GM08714 (cell line): ENCODE data around the gene RBM24.

ENCODE experiments used
- H3K4me3 ChIP-seq: fragments of 200-500 bp; sonication (Bioruptor generic); 2 replicates; pipeline ENCODE4 v1.5.1; 2014; ENCODE audit warnings: mild to moderate bottlenecking, low read length, inconsistent platforms
- ZNF274 ChIP-seq: IDR thresholded peaks from 2 replicates; pipeline ENCODE4 v1.6.1; 2012; ENCODE audit warnings: mild to moderate bottlenecking, low read depth, low read length

RBM24 gene

DNA sequence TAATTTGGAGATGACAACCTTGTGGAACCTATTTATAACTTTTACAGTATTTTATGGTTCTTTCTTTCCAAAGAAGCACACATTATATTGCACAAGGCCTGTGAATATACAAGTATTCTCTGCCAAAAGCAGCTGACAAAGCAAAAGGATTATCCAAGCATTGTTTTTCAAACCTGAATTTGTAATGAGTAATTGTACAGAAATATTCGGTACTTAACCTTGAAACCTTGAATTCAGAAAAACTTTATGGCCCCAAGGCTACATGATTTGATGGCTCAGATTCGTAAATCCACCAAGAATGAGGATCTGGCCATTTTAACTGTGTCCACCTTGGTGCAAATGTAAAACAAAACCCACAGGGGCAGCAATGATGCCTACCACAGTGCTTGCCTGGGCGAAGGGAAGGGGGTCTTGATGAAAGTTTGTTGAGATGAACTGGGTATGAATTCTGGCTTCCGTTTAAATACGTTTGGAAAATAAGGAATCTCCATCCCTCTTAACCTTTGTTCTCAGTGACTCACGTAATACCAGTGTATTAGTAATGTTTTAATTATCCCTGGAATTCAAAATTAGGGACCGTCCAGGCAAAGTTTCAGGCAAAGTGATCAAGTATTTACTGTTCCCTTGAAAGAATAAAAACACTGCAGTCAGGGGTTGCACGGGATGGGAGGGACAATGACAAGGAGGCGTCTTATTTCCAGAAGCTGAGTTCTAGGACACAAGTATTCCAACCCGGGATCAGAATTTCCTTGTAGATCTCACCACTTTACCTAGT lies 2.7 kb upstream of the RBM24 start:
- TF ChIP-seq ZNF274, result no peak
- no peak overlapping the region for H3K4me3 ChIP-seq

DNA sequence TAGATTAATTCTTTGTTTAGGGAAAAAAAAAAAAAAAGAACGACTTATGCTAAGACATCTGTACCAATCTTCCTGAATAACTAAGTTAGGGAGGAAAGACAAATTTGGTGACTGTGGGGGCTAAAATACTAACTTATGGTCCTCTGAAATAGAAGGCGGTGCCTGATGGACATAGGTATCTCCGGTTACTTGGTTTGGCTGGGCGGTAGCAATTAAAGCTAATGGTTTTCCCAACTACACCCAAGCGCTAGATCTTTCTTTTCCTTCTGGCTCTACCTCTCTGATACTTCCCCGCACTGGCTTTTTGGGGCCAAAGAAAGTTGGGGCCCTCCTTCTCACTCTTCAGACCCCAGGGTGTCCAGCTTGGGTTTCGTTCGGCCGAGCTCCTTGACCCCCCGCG lies 1.0 kb upstream of the RBM24 start:
- H3K4me3 ChIP-seq, result no peak overlapping the region
- no peak for TF ChIP-seq ZNF274

DNA sequence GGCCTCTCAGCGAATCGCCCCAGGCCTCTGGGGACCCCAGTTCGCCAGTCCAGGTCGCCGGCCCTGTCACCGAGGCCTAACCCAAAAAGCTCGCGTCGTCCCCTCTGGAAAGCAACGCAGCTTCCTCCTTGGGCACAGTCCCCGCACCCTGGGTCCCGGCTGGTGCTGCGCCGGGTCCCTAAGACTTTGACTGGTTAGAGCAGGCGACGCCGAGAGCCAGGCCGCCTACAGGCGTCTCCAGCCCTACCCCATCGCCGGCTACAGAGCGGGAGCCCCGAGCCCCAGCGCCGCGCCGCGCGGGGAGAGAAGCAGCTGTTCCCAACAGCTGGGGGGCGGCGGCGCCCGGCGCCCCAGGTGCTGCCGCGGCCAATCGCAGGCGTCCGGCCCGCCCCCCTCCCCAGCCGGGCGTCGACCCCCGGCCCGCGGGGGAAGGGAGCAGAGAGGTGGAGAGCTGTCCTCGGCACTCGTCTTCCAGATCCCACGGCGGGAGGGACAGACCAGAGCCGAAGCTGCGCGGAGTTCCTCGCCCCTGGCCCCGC lies 540 bp upstream of the RBM24 start:
- H3K4me3 ChIP-seq, result no peak overlapping the region
- no peak for TF ChIP-seq ZNF274

DNA sequence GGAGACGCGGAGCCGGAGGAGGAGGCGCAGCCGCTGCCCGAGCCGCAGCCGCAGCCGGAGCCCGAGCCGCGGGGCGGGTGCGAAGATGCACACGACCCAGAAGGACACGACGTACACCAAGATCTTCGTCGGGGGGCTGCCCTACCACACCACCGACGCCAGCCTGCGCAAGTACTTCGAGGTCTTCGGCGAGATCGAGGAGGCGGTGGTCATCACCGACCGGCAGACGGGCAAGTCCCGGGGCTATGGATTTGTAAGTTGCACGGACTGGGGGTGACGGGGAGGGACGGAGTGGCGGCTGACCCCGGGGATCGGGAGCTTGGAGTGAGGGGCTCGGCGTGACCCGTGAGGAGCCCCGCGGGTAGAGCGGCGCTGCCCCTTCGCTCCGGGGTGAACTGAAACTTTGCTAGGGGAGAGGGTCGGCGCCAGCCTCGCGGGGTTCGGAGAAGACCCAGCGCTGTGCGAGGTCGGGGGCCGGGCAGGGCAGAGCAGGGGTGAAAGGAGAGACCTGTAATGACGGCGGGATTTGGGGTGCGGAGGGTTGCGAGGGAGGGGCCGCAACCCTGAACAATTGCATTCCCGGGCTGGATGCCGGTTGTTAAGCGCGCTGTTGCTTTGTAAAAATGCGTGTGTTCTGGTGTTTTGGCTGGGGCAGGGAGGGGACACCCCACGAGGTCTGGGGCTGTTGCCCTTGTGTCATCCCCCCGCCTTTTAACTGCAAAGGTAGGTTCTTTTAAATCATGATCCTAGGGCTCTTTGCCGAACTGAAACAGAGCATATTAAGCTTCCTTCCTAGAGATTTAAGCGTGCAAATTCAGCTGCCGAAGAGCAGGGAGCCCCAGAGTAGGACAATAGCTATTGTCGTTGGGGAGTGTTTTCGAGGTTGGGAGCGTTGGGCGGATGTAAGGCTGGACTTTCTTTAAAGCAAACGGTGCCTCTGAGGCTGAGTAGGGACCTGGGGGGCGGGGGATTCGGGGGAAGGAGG lies 628 bp downstream of the RBM24 start:
- TF ChIP-seq ZNF274, result no peak
- H3K4me3 ChIP-seq, result no peak overlapping the region

DNA sequence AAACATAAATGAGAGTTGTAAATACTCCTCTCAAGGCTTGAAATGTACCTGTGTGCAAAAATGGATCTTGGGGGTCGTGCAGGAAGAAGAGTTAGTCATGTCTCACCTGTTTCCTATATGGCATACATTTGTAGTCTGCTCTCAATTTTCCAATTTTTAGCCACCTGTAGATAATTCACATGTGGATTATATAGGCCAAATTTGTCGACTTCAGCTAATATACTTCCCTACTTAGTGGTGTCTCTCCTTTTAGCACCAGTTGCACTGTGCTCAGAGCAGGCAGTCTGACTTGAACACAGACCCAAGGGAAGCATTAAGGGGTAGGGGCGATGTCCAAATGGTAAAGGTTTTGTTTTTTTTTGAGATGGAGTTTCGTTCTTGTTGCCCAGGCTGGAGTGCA lies 1.9 kb downstream of the RBM24 start:
- H3K4me3 ChIP-seq, result no peak overlapping the region
- no peak for TF ChIP-seq ZNF274

DNA sequence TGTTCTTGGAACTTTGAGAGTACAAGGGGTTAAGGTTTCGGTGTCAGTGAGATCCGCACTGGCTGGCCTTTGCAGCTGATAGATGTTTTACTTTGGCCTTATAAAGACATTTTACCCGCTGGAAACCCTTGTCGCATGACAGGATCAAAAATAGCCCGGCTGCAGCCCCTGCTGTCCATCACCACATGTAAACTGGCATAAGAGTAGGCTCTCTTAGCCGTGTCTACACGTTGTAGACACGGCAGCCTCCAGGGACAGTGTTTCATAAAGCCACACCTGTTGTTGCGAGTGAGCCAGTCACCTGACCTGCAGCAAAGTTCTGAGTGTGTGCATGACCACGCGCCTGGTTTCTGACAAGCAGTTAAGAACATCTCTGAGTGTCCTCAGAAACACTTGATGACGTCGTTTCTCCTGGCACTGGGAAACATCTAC lies 8.5 kb downstream of the RBM24 start:
- no peak for TF ChIP-seq ZNF274

DNA sequence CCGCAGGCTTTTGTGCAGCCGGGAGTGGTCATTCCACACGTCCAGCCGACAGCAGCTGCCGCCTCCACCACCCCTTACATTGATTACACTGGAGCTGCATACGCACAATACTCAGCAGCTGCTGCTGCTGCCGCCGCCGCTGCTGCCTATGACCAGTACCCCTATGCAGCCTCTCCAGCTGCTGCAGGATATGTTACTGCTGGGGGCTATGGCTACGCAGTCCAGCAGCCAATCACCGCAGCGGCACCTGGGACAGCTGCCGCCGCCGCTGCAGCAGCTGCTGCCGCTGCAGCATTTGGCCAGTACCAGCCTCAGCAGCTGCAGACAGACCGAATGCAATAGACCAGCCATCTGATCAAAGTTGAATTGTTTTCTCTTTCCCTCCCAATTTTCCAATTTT lies 10.6 kb downstream of the RBM24 start:
- H3K4me3 ChIP-seq, result no peak overlapping the region
- no peak for TF ChIP-seq ZNF274

More for the DNA sequence above, 8.5 kb downstream of the RBM24 start:
- H3K4me3 ChIP-seq, result no peak overlapping the region

DNA sequence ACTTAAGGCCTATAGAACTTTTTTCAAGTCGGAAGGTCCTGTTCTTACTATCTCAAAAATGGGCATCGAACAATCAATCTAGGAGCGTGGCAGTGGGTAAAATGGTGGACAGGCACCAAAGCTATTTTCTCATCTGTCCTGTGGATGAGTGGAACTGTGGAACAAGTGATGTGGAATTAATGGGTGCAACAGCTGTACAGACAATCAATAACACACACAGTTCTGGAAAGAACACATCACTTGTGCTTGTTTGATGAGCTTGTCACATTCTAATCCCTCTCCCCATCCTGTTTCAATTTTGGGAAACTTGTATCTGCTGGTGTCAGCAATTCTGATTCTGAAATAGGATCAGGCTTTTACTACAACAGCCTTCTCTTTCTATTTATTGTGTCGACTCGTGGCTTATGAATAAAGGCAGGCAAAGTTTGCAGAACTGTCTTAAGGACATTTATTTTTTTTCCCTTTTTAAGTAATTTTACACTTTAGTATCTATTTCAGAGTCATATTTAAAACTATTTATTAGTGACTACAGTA lies 11.5 kb downstream of the RBM24 start:
- H3K4me3 ChIP-seq, result no peak overlapping the region

DNA sequence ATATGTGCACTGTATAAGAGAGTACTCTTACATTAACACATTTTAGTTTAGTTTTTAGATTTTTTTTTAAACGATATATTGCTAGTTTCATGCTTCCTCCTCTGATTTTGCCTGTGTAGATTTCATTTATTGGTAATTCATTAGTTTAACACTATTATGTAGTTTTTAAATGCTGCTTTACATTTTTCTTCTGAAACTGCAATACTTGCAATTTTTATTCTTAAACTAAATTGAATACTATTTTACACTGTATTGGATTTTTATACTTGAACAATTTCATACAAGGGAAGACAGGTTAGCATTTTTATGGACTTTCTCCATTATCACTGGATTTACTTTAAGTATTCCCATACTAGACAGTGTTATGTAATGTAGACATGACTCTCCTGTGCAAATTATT lies 12.2 kb downstream of the RBM24 start:
- no peak overlapping the region for H3K4me3 ChIP-seq
- TF ChIP-seq ZNF274, result no peak

More for the DNA sequence above, 11.5 kb downstream of the RBM24 start:
- TF ChIP-seq ZNF274, result no peak

DNA sequence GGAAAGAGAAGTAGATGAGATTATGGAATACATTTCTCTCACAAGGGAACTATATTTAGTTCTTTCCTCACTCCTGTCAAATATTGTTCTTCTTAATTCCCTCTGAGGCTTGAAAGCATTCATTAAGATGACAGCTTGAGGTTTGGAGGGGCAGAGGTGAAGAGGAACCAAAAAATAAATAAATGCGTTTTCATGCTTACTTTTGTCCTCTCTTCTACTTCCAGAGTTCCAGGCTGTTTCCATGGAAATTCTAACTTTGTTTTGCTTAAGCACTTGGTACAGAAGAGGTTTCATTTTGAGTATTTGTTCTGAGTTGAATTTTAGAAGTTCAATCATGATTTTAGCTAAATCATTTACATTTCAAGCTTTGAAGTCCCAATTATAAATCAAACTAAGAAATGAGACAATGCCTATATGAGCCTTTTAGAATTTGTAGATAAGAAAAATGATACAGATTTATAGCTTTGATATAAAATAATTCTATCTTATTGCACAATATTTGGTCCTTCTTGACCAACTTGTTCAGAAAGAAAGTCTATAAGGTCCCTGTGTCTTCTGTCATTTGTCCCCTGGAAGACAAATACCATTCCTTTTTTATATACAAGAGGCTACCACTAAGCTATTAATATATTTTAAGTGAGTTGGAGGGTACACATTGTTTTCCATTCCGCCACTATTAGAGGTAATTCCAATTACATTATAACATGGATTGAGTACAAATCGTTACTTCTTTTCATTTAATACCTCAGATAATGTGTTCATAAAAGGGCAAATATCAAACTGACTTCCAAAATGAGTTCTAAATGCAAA lies 16.3 kb downstream of the RBM24 start:
- no peak for TF ChIP-seq ZNF274
- no peak overlapping the region for H3K4me3 ChIP-seq

DNA sequence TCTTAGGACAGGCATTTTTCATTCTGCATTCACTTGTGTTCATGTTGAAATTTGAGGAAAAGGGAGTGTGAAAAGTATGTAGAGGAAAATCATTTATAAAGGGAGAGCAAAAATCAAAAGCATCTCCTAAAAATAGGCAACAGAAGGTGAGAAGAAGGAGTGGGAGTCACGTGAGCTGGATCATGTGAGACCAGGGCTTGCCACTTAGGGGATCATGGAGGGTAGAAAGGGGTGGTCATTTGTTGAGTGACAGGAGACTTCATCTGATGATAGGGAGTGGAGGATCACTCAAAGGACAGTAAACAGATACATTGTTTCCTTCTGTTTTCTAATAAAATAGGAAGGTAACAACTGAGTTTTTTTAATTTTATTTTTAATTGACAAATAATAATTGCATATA lies 17.1 kb downstream of the RBM24 start:
- H3K4me3 ChIP-seq, result no peak overlapping the region
- no peak for TF ChIP-seq ZNF274

DNA sequence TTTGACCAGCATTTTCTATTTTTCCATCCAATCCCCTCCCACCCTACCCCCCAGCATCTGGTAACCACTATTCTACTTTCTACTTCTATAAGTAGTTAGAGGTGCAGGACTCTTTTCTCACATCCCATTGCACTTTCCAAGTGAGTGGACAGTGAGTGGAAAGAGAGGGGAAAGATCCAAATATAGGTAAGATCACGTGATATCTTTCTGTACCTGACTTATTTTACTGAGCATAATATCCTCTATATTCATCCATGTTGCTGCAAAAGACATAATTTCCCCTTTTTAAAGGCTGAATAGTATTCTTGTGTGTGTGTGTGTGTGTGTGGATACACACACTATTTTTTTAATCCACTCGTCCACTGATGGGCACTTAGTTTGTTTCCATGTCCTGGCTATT lies 18.1 kb downstream of the RBM24 start:
- no peak for TF ChIP-seq ZNF274
- H3K4me3 ChIP-seq, result no peak overlapping the region

DNA sequence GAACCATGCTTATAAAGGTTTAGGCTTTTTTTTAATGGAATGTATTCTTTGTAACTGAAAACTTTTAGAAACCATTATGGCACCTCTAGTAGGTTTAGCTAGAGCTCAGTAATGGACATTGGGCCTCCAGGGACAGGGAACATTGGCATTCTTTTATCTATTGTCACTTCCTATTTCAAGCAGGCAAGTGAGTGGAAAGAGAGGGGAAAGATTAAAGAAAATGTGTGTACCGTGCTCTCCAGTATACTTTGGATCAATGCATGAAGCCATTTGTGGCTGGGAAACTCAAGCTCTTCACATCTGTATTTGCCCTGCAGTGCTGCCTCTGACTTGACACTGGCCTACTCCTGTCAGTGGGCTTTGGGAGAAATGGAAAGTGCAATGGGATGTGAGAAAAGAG lies 18.6 kb downstream of the RBM24 start:
- no peak for TF ChIP-seq ZNF274
- no peak overlapping the region for H3K4me3 ChIP-seq
